ENCODE results near the gene MRPS22.

- no peak for TF ChIP-seq CTCF (IDR thresholded peaks at IDR 0.05)
- TF ChIP-seq POLR2A (IDR thresholded peaks at IDR 0.05), result no peak
Measured at GRCh38 chr3:139313921-139314320, 29.9 kb upstream of the MRPS22 start.

Data from testis (tissue), 2 donors.